ENCODE data around the gene DVL1.
A peak's percentile ranks its signal among the peaks of the same experiment; 100 is the strongest.

Gene DVL1

GRCh38 chr1:1294250-1294890 is 54.8 kb downstream of the DVL1 start:
- DNase-seq, result no peak

- DNase-seq, result no peak
These were observed 55.7 kb downstream of the DVL1 start for GRCh38 chr1:1293263-1294249.

DNA sequence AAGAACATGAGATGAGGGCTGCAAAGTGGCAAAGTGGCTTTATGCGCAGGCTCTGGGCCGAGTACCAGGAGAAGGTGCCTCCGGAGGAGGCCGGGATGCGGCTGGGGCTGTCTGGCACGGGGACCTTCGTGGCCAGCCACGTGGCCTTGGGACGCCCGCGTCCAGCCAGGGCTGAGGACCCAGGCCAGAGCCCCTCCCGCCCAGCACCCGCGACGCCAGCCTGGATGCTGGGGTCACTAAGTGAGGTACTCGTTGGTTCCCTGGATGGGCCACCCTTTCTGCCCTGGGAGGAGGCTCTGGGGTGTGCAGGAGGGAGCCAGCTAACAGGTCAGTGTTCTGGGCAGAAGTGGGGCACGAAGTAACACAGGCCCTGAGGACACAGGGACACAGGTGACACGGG is 56.4 kb downstream of the DVL1 start:
- DNase-seq, result no peak

- DNase-seq, result no peak
These were observed 56.8 kb downstream of the DVL1 start for GRCh38 chr1:1292442-1292779.

DNA sequence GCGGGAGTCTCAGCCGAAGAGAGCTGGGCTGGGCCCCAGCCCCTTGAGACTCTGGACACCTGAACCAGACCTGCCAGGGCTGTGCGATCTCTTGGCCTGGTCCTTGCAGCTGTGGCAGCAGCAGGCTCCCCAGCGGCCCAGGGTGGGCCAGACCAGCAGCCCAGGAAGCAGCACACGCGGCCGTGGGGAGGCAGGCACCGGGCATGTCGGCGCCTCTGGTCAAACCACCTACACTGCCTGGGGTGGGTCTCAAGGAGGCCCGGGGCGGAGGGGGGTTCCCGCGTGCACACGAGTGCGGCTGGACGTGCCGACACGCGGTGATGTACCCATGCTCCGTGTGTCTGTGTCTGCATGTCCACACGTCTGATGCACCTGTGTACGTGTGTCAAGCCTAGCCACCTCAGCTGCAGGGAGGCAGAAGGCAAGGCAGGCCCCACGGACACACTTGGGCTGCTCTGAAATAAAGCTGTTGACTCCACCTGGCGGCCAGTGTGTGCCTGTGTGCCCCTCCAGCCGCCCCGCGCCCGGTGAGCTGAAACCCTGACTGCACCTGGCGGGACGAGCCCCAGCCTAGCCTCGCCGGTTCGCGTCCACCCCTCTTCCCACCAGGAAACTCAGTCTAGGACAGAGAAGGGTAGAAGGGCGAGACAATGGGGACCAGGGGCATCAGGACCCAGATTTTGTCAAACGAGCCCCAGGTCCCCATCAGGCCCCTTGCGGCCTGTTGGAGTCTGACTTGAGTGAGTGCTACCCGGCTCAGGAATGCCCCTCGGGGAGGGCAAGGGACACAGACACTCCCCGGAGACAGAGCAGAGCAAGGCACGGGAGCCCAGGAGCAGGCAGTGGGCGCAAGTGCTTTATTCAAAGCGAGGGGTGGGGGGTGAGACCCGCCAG is 57.4 kb downstream of the DVL1 start:
- peak; percentile 87 for DNase-seq

- peak; percentile 40 for DNase-seq
These were observed 58.1 kb downstream of the DVL1 start for GRCh38 chr1:1291023-1291528.

DNA sequence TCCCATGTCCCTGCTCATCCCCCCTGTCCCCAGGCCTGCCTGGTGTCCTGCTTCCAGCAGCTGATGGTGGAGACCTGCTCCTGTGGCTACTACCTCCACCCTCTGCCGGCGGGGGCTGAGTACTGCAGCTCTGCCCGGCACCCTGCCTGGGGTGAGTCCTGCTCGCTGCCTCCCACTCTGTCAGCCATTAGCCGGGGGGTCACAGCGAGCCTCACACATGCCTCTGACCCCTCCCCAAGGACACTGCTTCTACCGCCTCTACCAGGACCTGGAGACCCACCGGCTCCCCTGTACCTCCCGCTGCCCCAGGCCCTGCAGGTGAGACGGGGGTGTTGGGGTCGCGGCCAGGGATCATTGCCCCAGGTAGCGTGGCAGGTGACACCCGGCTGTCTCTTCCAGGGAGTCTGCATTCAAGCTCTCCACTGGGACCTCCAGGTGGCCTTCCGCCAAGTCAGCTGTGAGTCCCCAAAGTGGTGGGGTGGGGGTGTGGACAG is 58.9 kb downstream of the DVL1 start:
- DNase-seq, result peak; percentile 5

- DNase-seq, result no peak
These were observed 61.7 kb downstream of the DVL1 start for GRCh38 chr1:1287288-1288110.

GRCh38 chr1:1286313-1287261 is 62.6 kb downstream of the DVL1 start:
- DNase-seq, result no peak

- no peak for DNase-seq
These were observed 63.5 kb downstream of the DVL1 start for GRCh38 chr1:1285611-1286311.

Measured in DMS79 (cell line).